ENCODE measurements around the gene IL21R. TPM values are rescaled to one million over a fixed set of nuclear protein-coding genes. Genes with fewer than 3 reads are reported as not detected.

Gene IL21R
- polyA plus RNA-seq, 3 donors from 2014 or later = 27.5 to 59.7 (median 49.6) TPM

- no peak for DNase-seq
- H3K9me3 Mint-ChIP-seq = peaks cover 0 to 2% (median 0%) of the 10 kb centered on the region in 6 donors
- H3K4me3 Mint-ChIP-seq = peak overlapping the region; percentile 30 to 90 (median 86)
- H3K27me3 Mint-ChIP-seq (ENCODE audit: low read depth in 3 of 3) = peaks cover 15 to 32% (median 30%) of the 10 kb centered on the region in 3 donors
- peaks cover 30 to 45% (median 40%) of the 10 kb centered on the region in 3 donors for H3K36me3 Mint-ChIP-seq
- peaks cover 45 to 52% of the 10 kb centered on the region in 2 donors for H3K4me1 Mint-ChIP-seq
- peak overlapping the region; percentile 93 to 99 (median 99) for H3K27ac Mint-ChIP-seq
These were observed 60.3 kb downstream of the IL21R start for GRCh38 chr16:27462200-27462845.

DNA sequence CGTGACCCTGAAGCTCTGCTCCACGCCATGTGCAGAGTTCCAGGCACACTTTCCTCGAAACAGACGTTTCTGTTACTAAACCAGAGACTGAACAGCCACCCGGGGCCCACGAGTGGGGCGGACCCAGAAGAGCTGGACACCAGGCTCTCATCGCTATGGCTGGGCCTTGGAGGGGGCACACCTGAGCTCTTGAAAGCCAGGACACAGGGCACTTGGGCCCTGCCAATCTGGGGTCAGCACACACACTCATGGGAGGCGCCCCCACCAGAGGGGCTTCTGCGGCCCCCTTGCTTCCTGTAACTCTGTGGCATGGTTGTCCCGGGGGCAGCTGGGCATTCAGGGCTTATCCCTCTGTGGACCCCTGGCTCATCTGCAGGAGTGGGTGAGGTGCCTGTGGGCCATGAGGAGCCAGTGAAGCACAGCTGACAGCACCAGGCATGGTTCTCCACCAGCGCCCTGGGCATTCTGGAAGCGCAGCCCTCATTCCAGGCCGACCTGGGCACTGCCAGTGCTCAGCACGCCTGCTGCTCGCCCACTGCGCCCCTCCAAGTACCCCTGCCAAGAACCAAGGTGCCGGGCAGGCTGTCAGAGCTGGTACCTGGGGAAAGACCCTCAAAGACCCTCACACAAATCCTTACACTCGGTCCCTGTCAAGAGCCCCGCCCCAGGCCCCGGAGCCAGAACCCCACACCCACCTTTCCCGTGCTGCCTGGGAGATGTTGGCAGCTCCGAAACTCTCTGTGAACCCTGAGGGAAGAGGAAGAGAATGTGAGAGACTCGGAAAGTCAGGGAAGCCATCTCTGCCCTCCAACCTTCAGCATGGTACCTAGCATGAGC is 61.1 kb downstream of the IL21R start:
- H3K4me3 Mint-ChIP-seq = peak overlapping the region; percentile 73 to 90 (median 86)

GRCh38 chr16:27463741-27464591 is 62.0 kb downstream of the IL21R start:
- Mint-ChIP-seq H3K9me3 (no peaks in the 10 kb centered on the region), H3K4me1 (peaks cover 44 to 54% of the 10 kb centered on the region in 2 donors), H3K36me3 (peaks cover 34 to 56% (median 45%) of the 10 kb centered on the region in 3 donors), H3K27me3 (ENCODE audit: low read depth in 3 of 3) (peaks cover 16 to 32% (median 25%) of the 10 kb centered on the region in 3 donors), H3K4me3 (peak overlapping the region; percentile 73 to 90 (median 86)), H3K27ac (peak overlapping the region; percentile 93 to 99 (median 99))
- peak; percentile 91 to 93 (median 91) for DNase-seq

More for the DNA sequence above, 61.1 kb downstream of the IL21R start:
- no peak for DNase-seq
- H3K9me3 Mint-ChIP-seq = peaks cover 0 to 2% (median 0%) of the 10 kb centered on the region in 6 donors
- peaks cover 15 to 32% (median 32%) of the 10 kb centered on the region in 3 donors for H3K27me3 Mint-ChIP-seq (ENCODE audit: low read depth in 3 of 3)
- H3K27ac Mint-ChIP-seq = peak overlapping the region; percentile 93 to 99 (median 99)
- peaks cover 35 to 51% (median 47%) of the 10 kb centered on the region in 3 donors for H3K36me3 Mint-ChIP-seq
- H3K4me1 Mint-ChIP-seq = peaks cover 44 to 53% of the 10 kb centered on the region in 2 donors

GRCh38 chr16:27464626-27465482 is 62.9 kb downstream of the IL21R start:
- DNase-seq = peak; percentile 66 to 79 (median 69)
- Mint-ChIP-seq H3K4me3 (peak overlapping the region; percentile 73 to 90 (median 86)), H3K27me3 (ENCODE audit: low read depth in 3 of 3) (peaks cover 14 to 32% (median 21%) of the 10 kb centered on the region in 3 donors), H3K27ac (peak overlapping the region; percentile 93 to 99 (median 99)), H3K4me1 (peaks cover 41 to 47% of the 10 kb centered on the region in 2 donors), H3K36me3 (peaks cover 26 to 53% (median 37%) of the 10 kb centered on the region in 3 donors), H3K9me3 (no peaks in the 10 kb centered on the region)

- Mint-ChIP-seq H3K4me3 (peak overlapping the region; percentile 73 to 90 (median 86)), H3K9me3 (no peaks in the 10 kb centered on the region), H3K27me3 (ENCODE audit: low read depth in 3 of 3) (peaks cover 14 to 32% (median 19%) of the 10 kb centered on the region in 3 donors), H3K36me3 (peaks cover 28 to 58% (median 42%) of the 10 kb centered on the region in 3 donors), H3K27ac (peak overlapping the region; percentile 93 to 99 (median 99)), H3K4me1 (peaks cover 40 to 45% of the 10 kb centered on the region in 2 donors)
- no peak for DNase-seq
These were observed 63.5 kb downstream of the IL21R start for GRCh38 chr16:27465483-27465879.

DNA sequence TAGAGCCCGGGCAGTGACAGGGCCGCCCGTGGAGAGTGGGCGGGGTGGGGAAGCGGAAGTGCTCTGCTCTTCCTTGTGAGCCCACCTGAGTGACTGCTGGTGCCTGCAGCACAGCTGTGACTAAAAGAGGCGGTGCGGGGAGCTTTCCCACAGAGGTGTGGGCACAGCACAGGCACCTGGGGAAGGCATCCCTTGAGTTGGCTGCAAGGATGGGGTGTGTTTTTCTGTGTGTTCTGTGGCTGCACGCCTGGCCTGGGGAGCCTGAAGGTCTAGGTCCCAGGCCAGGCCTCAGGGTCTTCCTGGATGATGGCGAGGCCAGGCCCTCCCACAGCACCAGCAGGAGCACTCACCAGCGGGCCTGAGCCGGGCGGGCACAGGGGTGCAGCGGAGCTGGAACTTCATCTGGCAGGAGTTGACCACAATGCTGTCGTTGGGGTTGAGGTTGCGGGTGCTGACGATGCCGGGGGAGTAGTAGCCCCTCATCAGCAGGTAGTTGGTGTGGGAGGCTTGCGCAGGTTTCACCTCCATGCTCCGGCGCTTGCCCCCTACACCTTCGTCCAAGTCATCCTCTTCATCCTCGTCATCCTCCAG is 67.1 kb downstream of the IL21R start:
- H3K9me3 Mint-ChIP-seq = no peaks in the 10 kb centered on the region
- DNase-seq = no peak
- peak overlapping the region in 1 of 6 donors; percentile 62 for H3K27ac Mint-ChIP-seq
- peaks cover 34 to 75% (median 50%) of the 10 kb centered on the region in 3 donors for H3K36me3 Mint-ChIP-seq
- peaks cover 19 to 28% of the 10 kb centered on the region in 2 donors for H3K4me1 Mint-ChIP-seq
- no peak overlapping the region for H3K4me3 Mint-ChIP-seq
- H3K27me3 Mint-ChIP-seq (ENCODE audit: low read depth in 3 of 3) = peaks cover 7 to 16% (median 10%) of the 10 kb centered on the region in 3 donors

- H3K27me3 Mint-ChIP-seq (ENCODE audit: low read depth in 3 of 3) = peaks cover 0 to 2% (median 1%) of the 10 kb centered on the region in 3 donors
- H3K4me3 Mint-ChIP-seq = no peak overlapping the region
- H3K4me1 Mint-ChIP-seq = peaks cover 7 to 14% of the 10 kb centered on the region in 2 donors
- DNase-seq = no peak
- peaks cover 46 to 82% (median 57%) of the 10 kb centered on the region in 3 donors for H3K36me3 Mint-ChIP-seq
- H3K9me3 Mint-ChIP-seq = no peaks in the 10 kb centered on the region
- peak overlapping the region in 2 of 6 donors; percentile 70 to 80 for H3K27ac Mint-ChIP-seq
These were observed 68.8 kb downstream of the IL21R start for GRCh38 chr16:27470567-27471431.

- no peak for DNase-seq
- peaks cover 0 to 5% of the 10 kb centered on the region in 2 donors for H3K4me1 Mint-ChIP-seq
- H3K27ac Mint-ChIP-seq = peak overlapping the region in 3 of 6 donors; percentile 27 to 67 (median 53)
- H3K9me3 Mint-ChIP-seq = no peaks in the 10 kb centered on the region
- H3K36me3 Mint-ChIP-seq = peaks cover 44 to 81% (median 50%) of the 10 kb centered on the region in 3 donors
- H3K27me3 Mint-ChIP-seq (ENCODE audit: low read depth in 3 of 3) = peaks cover 0 to 2% (median 1%) of the 10 kb centered on the region in 3 donors
- H3K4me3 Mint-ChIP-seq = no peak overlapping the region
These were observed 69.7 kb downstream of the IL21R start for GRCh38 chr16:27471661-27472060.

DNA sequence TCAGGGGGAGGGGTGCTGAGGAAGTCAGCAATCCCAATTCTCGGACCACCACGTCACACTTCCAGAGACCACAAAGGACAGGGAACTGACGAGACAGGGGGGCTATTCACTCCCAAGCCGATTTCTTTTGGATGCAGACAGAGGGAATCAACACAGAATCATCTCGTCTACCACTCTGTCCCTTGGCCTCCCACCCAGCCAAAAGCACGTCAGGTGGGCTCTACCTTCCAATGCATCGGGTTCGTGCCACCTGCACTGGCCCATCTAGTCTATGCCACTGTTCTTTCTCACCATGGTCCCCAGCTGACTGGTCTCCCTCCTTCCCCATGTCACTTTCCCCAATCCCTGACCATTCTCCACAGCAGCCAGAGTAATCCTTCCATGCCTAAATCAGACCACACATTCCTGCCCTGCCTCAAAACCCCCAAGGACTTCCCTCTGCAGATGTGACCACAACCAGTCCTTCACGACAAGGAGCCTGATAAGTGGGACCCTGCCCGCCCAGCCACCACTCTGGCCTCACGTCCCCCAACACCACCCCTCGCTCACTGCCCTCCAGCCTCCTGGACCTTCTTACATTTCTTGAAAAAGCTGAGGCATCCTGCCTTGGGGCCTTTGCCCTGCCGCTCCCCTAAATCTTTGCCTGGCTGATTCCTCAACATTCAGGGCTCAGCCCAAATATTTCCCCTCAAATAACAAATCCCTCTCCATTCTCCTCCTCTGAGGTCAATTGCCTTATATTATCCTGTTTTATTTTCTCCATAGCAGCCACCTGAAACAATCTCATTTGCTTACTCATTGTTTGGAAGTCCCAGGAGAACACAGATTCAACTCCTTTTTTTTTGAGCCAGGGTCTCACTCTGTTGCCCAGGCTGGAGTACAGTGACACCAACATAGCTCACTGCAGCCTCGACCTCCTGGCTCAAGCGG is 70.4 kb downstream of the IL21R start:
- peaks cover 47 to 81% (median 48%) of the 10 kb centered on the region in 3 donors for H3K36me3 Mint-ChIP-seq
- no peak overlapping the region for H3K4me3 Mint-ChIP-seq
- DNase-seq = no peak
- no peaks in the 10 kb centered on the region for H3K9me3 Mint-ChIP-seq
- H3K27me3 Mint-ChIP-seq (ENCODE audit: low read depth in 3 of 3) = peaks cover 0 to 2% (median 1%) of the 10 kb centered on the region in 3 donors
- peaks cover 0 to 4% of the 10 kb centered on the region in 2 donors for H3K4me1 Mint-ChIP-seq
- peak overlapping the region in 4 of 6 donors; percentile 37 to 77 (median 55) for H3K27ac Mint-ChIP-seq

- Mint-ChIP-seq H3K36me3 (peaks cover 38 to 82% (median 46%) of the 10 kb centered on the region in 3 donors), H3K4me3 (no peak overlapping the region), H3K4me1 (no peaks in the 10 kb centered on the region), H3K9me3 (no peaks in the 10 kb centered on the region), H3K27me3 (ENCODE audit: low read depth in 3 of 3) (peaks cover 0 to 1% (median under 1%) of the 10 kb centered on the region in 3 donors), H3K27ac (peak overlapping the region in 3 of 6 donors; percentile 16 to 50 (median 39))
- DNase-seq = no peak
These were observed 71.3 kb downstream of the IL21R start for GRCh38 chr16:27473101-27473900.
